ENCODE results near the gene ITPR3.

DNA sequence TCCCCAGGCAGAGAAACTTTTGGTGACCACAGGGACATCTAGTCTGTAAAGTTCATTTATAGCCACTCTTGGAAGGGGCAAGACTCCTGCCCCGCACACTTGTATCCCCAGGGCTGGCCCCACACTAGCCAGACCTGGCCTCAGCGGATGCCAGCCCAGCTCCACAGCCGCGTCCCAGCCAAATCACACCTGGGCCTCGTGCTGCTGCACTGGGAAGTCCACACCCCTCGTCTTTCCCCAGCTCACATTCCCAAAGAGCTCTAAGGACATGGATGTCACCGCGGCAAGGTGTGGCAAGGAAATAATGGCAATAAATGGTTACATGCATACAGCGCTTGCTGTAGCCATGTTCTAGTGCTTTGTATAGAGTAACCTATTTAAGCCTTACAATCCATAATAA, 117.0 kb downstream of the ITPR3 start:
- TF ChIP-seq SP1 (IDR thresholded peaks at IDR 0.05; ENCODE audit: low read depth) (no peak), EZH2 (IDR thresholded peaks at IDR 0.05) (no peak), JUND (IDR thresholded peaks at IDR 0.05) (no peak), POLR2A (IDR thresholded peaks at IDR 0.05; ENCODE audit: borderline replicate concordance, extremely low read depth, insufficient read depth, insufficient read length) (no peak), RAD21 (IDR thresholded peaks at IDR 0.05; ENCODE audit: low read depth) (no peak), EGR1 (IDR thresholded peaks at IDR 0.05; ENCODE audit: low read depth) (no peak)
- TF ChIP-seq, protein P1, sequence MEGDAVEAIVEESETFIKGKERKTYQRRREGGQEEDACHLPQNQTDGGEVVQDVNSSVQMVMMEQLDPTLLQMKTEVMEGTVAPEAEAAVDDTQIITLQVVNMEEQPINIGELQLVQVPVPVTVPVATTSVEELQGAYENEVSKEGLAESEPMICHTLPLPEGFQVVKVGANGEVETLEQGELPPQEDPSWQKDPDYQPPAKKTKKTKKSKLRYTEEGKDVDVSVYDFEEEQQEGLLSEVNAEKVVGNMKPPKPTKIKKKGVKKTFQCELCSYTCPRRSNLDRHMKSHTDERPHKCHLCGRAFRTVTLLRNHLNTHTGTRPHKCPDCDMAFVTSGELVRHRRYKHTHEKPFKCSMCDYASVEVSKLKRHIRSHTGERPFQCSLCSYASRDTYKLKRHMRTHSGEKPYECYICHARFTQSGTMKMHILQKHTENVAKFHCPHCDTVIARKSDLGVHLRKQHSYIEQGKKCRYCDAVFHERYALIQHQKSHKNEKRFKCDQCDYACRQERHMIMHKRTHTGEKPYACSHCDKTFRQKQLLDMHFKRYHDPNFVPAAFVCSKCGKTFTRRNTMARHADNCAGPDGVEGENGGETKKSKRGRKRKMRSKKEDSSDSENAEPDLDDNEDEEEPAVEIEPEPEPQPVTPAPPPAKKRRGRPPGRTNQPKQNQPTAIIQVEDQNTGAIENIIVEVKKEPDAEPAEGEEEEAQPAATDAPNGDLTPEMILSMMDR (IDR thresholded peaks at IDR 0.05 in 2 of 3, conservative IDR thresholded peaks at IDR 0.05 in 1 of 3; ENCODE audit: borderline replicate concordance in 1 of 3, insufficient read depth in 1 of 3, low read depth in 2 of 3, low read length in 2 of 3), result no peak
